Femur (tissue), 1 donor: ENCODE results near the gene DNAH12.
A peak's percentile ranks its signal among the peaks of the same experiment; 100 is the strongest.
"Not testable (repeated sequence)": the region's sequence is repeated elsewhere in the genome, so short reads cannot be mapped to it uniquely, and the experiment has no call there.

Experiments used
- DNase-seq: peaks from one replicate; pipeline ENCODE4 v3.0.0-alpha.2; 2017

Gene DNAH12

GRCh38 chr3:57397175-57398026 lies 146.7 kb downstream of the DNAH12 start:
- DNase-seq, result peak; percentile 17

GRCh38 chr3:57393977-57394376 lies 150.2 kb downstream of the DNAH12 start:
- DNase-seq, result no peak

GRCh38 chr3:57391767-57392166 lies 152.4 kb downstream of the DNAH12 start:
- DNase-seq, result no peak

GRCh38 chr3:57389271-57389670 lies 154.9 kb downstream of the DNAH12 start:
- no peak for DNase-seq

GRCh38 chr3:57386307-57386706 lies 157.8 kb downstream of the DNAH12 start:
- no peak for DNase-seq

- no peak for DNase-seq
These were observed 158.6 kb downstream of the DNAH12 start for GRCh38 chr3:57385498-57385897.

GRCh38 chr3:57383838-57384237 lies 160.3 kb downstream of the DNAH12 start:
- no peak for DNase-seq

- DNase-seq, result no peak
These were observed 160.7 kb downstream of the DNAH12 start for GRCh38 chr3:57383406-57383805.

- DNase-seq, result no peak
These were observed 161.2 kb downstream of the DNAH12 start for GRCh38 chr3:57382933-57383332.

GRCh38 chr3:57370341-57370740 lies 173.8 kb downstream of the DNAH12 start:
- no peak for DNase-seq

GRCh38 chr3:57365089-57365488 lies 179.1 kb downstream of the DNAH12 start:
- not testable (repeated sequence) for DNase-seq

GRCh38 chr3:57356275-57356674 lies 187.9 kb downstream of the DNAH12 start:
- not testable (repeated sequence) for DNase-seq

- DNase-seq, result no peak
These were observed 189.4 kb downstream of the DNAH12 start for GRCh38 chr3:57354768-57355167.

GRCh38 chr3:57350271-57350670 lies 193.9 kb downstream of the DNAH12 start:
- DNase-seq, result no peak

GRCh38 chr3:57339071-57339642 lies 205.0 kb downstream of the DNAH12 start:
- not testable (repeated sequence) for DNase-seq

GRCh38 chr3:57338272-57339070 lies 205.7 kb downstream of the DNAH12 start:
- not testable (repeated sequence) for DNase-seq

- DNase-seq, result no peak
These were observed 208.7 kb downstream of the DNAH12 start for GRCh38 chr3:57335283-57335938.

- no peak for DNase-seq
These were observed 213.0 kb downstream of the DNAH12 start for GRCh38 chr3:57331078-57331610.

- not testable (repeated sequence) for DNase-seq
These were observed 217.6 kb downstream of the DNAH12 start for GRCh38 chr3:57326498-57326897.

- DNase-seq, result no peak
These were observed 229.9 kb downstream of the DNAH12 start for GRCh38 chr3:57314204-57314603.

GRCh38 chr3:57309769-57310360 lies 234.3 kb downstream of the DNAH12 start:
- no peak for DNase-seq

GRCh38 chr3:57303520-57303919 lies 240.6 kb downstream of the DNAH12 start:
- not testable (repeated sequence) for DNase-seq
